Activated T-cell treated with anti-CD3 and anti-CD28 coated beads for 4 hours (primary cell): ENCODE results near the gene DNAH11.
"Not testable (repeated sequence)": the region's sequence is repeated elsewhere in the genome, so short reads cannot be mapped to it uniquely, and the experiment has no call there.

Experiments
- DNase-seq: peaks from one replicate; pipeline ENCODE4 v3.0.0-alpha.2; 2020

Gene DNAH11

GRCh38 chr7:21806388-21806787, 263.5 kb downstream of the DNAH11 start:
- no peak for DNase-seq

- no peak for DNase-seq
These were observed 276.2 kb downstream of the DNAH11 start for GRCh38 chr7:21819048-21819447.

- DNase-seq = no peak
These were observed 286.0 kb downstream of the DNAH11 start for GRCh38 chr7:21828841-21829240.

- DNase-seq = no peak
These were observed 286.9 kb downstream of the DNAH11 start for GRCh38 chr7:21829731-21830130.

GRCh38 chr7:21844742-21845141, 301.9 kb downstream of the DNAH11 start:
- no peak for DNase-seq

GRCh38 chr7:21850531-21851285, 307.9 kb downstream of the DNAH11 start:
- DNase-seq = no peak

GRCh38 chr7:21851559-21851967, 308.7 kb downstream of the DNAH11 start:
- DNase-seq = no peak

GRCh38 chr7:21865631-21866204, 322.9 kb downstream of the DNAH11 start:
- DNase-seq = not testable (repeated sequence)

GRCh38 chr7:21866731-21867130, 323.9 kb downstream of the DNAH11 start:
- DNase-seq = no peak

GRCh38 chr7:21867226-21867625, 324.4 kb downstream of the DNAH11 start:
- DNase-seq = no peak

- no peak for DNase-seq
These were observed 325.2 kb downstream of the DNAH11 start for GRCh38 chr7:21867816-21868575.

GRCh38 chr7:21868576-21868850, 325.7 kb downstream of the DNAH11 start:
- no peak for DNase-seq

GRCh38 chr7:21869785-21870402, 327.1 kb downstream of the DNAH11 start:
- no peak for DNase-seq

- no peak for DNase-seq
These were observed 340.2 kb downstream of the DNAH11 start for GRCh38 chr7:21883069-21883468.

GRCh38 chr7:21883501-21883900, 340.7 kb downstream of the DNAH11 start:
- DNase-seq = not testable (repeated sequence)

- no peak for DNase-seq
These were observed 341.7 kb downstream of the DNAH11 start for GRCh38 chr7:21884496-21884895.

GRCh38 chr7:21886396-21886795, 343.6 kb downstream of the DNAH11 start:
- no peak for DNase-seq

- DNase-seq = no peak
These were observed 344.5 kb downstream of the DNAH11 start for GRCh38 chr7:21887353-21887752.

- no peak for DNase-seq
These were observed 344.9 kb downstream of the DNAH11 start for GRCh38 chr7:21887779-21888178.

GRCh38 chr7:21891291-21891690, 348.5 kb downstream of the DNAH11 start:
- DNase-seq = no peak

- no peak for DNase-seq
These were observed 350.6 kb downstream of the DNAH11 start for GRCh38 chr7:21893401-21893800.

GRCh38 chr7:21898265-21898930, 355.6 kb downstream of the DNAH11 start:
- DNase-seq = no peak

- no peak for DNase-seq
These were observed 359.4 kb downstream of the DNAH11 start for GRCh38 chr7:21902240-21902639.
